GM18505 (cell line): ENCODE data around the gene CCDC187.

Experiments
- ATAC-seq: cut with Tn5 transposase; IDR thresholded peaks from one replicate; pipeline ENCODE4 v1.9.1; 2021; ENCODE audit not compliant: unreplicated experiment
- POLR2A ChIP-seq: IDR thresholded peaks from 4 replicates; pipeline ENCODE4 v1.6.1; 2011; ENCODE audit warnings: borderline replicate concordance; ENCODE audit not compliant: insufficient read depth, insufficient read length; ENCODE audit errors: extremely low read depth

CCDC187 gene

DNA sequence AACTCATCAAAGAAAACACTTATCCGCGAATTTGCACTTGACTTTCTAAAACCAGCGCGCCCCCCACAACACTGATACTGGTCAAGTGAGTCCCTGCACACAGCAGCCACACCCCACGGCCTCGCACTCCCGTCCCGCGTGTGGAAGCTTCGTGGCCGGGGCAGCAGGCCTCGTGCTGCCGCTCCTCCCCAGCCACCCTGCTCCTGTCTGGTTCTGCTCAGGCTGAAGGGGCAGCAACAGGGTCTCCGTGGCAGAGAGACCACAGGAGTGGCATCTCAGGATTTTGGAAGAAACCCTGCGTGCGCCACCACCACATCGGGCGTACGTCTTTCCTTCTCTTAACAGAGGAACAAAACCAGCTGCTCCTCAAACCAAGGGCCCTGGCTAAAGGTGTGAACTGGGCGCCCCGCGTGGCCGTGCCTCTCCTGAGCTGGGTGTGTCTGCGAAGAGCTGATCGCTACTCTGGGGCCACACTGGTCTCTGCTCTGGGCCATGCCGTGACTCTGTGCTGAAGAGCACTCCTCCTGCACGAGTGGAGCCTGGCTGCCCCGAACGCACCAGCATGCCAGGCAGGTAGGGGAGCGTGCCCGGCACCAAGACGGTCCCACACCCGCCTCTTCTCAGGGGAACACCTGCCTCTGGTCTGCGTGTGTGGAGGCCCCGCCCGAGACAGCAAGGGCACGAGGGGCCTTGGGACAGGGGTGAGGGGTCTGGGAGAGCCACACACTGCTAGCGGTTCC lies 81.6 kb downstream of the CCDC187 start:
- ATAC-seq: no peak
- TF ChIP-seq POLR2A: no peak

GRCh38 chr9:136220017-136220729 lies 83.7 kb downstream of the CCDC187 start:
- ATAC-seq: no peak
- TF ChIP-seq POLR2A: no peak

DNA sequence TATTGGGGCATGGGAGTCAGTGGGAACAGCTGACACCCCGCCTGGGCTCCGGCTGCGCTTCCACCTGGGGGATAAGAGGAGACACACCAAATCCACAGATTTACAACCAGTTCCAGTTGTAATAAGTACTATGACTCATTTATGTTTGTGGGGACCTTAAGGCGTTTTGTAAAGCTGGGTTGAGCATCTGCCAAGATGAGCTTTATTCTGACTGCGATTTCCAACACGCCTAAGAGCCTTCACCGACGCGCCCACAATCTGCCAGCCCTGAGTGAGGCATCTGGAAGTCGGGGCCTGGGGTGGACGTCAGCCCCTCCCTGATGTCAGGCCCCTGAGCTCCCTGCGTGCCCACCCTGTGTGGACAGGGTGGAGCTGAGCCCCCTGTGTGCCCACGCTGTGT lies 84.6 kb downstream of the CCDC187 start:
- TF ChIP-seq POLR2A: no peak
- ATAC-seq: no peak

DNA sequence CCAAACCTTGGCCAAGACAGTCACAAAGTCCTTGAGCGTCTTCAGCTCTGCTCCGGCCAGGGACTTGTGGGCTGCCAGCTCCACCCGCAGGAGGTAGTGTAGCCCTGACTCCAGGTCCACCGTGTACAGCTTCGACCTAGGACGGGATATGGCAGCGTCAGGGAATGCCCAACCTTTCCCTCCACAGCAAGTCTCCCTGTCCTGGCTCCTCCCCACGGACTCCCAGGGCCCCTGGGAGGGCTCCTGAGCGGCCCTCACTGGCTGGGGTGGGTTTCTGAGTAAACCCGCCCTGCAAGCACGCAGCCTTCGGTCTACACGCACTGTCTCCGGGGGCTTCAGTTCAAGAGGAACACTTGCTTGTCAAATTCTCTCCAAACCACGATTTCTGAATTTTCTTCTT lies 85.2 kb downstream of the CCDC187 start:
- no peak for TF ChIP-seq POLR2A
- no peak for ATAC-seq

GRCh38 chr9:136218271-136218670 lies 85.6 kb downstream of the CCDC187 start:
- no peak for TF ChIP-seq POLR2A
- no peak for ATAC-seq

- ATAC-seq: no peak
These were observed 87.2 kb downstream of the CCDC187 start for GRCh38 chr9:136216541-136217244.

DNA sequence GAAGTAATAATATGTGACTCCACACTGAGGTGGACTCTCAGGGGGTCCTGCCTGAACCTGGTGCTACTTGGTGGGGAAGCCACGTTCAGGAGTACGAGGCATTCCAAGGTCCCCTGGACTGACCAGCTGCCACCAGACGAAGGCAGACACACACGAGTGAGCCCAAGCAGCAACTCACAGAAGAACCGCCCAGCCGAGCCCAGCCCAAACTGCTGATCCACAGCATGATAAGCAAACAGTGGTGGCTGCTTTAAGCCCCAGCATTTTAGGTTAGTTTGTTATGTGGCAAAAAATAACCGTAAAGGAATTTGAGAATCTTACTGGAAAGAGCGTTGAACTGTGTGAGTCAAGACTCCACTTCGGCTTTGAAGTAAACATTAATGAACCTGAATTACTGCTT lies 90.2 kb downstream of the CCDC187 start:
- ATAC-seq: no peak
- no peak for TF ChIP-seq POLR2A

More at GRCh38 chr9:136216541-136217244, 87.2 kb downstream of the CCDC187 start:
- no peak for TF ChIP-seq POLR2A

DNA sequence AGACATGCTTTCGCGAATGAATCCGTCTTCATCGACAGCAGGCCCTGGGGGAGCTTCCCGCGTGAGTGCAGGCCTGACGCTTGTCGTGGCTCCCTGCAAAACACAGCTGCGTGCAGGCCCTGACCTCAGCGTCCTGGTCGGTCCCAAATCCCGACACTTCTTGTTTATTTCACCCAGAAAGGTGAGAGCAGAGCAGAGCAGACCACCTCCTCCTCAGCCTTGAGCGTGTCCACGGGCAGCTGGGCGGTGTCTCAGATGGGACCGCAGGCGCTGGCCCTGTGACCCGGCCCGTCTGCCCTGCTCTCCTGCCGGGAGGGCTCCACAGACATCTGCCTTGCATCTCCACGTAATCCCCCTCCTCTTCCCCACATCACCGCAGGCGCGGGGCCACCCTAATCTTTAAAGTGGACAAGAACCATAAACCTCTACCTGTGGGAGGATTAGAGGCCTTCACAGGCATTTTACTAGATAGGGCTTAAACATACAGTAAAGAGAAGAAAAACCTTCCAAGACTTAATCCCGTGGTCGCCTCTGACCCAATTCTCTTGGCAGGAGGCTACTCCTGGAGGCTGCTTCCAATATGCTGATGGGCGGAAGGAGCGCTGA lies 91.4 kb downstream of the CCDC187 start:
- TF ChIP-seq POLR2A: no peak
- ATAC-seq: no peak

DNA sequence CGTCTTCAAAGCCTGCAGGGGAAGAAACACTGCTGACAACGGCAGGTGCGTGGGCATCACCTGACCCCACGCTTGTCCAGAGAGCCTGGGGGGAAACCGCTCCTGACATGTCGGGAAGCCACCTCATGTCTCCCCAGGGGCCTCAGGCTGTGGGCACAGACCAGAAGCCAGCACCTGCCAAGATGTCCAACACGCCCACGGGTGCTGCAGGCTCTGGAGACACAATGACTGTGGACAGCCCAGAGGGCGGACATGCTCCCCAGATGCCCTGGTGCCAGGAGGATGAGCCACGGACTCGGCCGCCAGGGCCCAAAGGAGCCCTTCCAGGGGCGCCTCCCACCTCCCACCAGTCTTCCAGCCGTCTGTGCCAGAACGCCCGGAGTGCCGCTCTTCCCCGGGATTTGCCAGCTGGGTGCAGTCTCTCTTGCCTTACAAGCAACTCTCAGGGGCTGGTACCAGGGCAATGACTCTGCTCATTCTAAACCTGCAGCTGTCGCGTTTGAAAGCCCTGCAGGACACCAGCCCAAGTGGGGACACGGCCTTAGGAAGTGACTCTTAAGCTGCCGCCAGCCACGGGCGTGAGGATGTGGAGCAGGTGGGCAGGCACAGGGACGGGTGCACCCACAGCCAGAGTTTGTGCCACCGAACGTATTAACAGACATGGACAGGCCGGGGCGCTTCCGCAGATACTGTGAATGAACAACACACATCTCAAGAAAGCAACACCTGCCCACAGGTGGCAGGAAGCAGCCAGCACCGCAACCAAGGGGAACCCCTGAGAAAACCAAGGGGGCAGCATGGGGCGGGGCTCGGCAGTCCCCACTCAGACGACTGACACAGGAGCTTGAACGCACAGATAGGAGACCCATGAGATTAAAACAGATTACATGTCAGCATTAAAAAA lies 92.2 kb downstream of the CCDC187 start:
- ATAC-seq: no peak
- no peak for TF ChIP-seq POLR2A

DNA sequence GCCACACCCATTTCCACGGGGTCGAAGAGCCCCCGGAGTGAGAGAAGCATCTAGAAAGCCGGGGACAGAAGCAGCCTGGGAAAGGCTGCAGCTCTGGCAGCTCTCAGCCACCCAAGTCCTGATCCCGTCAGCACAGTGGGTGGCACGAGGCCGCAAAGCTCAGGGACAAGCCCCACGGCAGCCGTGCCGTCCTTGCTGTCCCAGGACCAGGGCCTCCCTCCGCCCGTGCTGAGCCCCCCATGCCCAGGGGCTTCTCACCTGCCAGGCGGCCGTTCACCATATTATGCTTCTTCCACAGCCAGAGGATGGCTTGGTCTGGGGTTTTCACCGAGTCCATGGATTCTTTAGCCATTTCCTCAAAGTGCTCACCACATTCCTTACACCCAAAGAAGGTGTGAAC lies 92.9 kb downstream of the CCDC187 start:
- no peak for ATAC-seq
- TF ChIP-seq POLR2A: no peak

GRCh38 chr9:136210276-136210675 lies 93.6 kb downstream of the CCDC187 start:
- no peak for TF ChIP-seq POLR2A
- no peak for ATAC-seq

DNA sequence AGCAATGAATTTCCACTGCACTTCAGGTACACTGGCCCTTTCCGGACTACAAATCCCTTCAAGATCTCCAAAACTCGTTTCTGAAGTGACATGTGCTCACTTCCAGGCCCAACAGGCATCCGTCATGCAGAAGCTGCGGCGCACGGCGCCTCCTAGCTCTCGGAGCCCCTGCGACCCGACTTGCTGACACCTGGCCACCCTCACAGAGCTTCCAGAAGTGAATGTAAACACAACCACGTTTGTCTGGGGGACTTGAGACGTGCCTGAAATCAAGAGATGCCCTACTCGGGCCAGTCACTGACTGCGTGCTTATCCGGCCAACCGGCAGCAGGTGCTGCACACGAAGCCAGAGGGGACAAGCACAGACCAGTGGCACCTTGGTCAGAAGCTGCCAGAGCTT lies 94.1 kb downstream of the CCDC187 start:
- no peak for TF ChIP-seq POLR2A
- ATAC-seq: no peak

DNA sequence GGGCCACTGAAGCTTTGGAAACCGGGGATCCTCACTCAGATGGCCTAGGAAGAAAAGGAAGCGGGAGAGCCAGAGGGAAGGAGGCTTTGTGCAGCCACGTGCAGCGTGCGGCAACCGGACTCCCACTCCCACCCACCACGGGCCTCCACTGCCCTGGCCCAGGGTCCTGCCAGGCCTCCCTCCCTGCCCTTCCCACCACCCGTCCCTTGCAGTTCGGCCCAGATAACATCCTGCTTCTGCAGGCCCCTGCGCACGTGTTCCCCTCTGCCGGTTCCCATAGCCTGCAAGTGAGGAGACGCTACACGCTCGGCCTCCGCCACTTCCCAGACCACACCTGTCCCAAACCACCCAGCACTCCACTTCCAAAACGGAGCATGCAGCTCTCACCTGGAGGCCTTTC lies 94.7 kb downstream of the CCDC187 start:
- TF ChIP-seq POLR2A: no peak
- ATAC-seq: no peak

DNA sequence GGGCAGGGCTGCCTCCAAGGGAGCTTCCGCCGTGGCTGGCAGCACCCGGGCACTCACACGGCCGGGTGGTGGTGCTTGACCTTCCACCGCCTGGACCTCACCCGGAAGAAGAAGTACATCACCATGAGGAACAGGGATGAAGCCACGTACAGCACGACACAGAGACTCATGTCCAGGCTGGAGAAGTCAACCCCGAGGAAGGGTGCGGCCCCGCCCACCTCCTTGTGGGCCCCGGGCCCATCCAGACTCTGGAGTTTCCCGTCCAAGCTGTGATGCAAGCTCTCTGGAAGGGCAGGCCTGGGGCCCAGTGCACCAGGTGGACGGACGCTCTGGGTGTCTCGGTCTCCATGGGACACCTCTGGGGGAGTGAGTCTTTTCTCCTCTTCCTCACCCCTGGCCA lies 95.2 kb downstream of the CCDC187 start:
- no peak for TF ChIP-seq POLR2A
- no peak for ATAC-seq
